CD4-positive, CD25-positive, alpha-beta regulatory T cell (primary cell): ENCODE data around the gene PIK3CD. TPM values are rescaled to one million over a fixed set of nuclear protein-coding genes. Genes with fewer than 3 reads are reported as not detected.

Source experiments
- ATAC-seq, 2 donors: fragments of 150-1000 bp; cut with Tn5 transposase; one replicate each; pipeline ENCODE4 v1.10.0; 2021; ENCODE audit warnings: low read depth in 2 of 2, moderate number of reproducible peaks in 2 of 2, moderate library complexity in 1 of 2
- DNase-seq, 3 donors: peaks; one replicate each; pipeline versions ENCODE4 v3.0.0 to v3.0.0-alpha.2; 2012 to 2022; ENCODE audit warnings: mixed read lengths in 1 of 3
- H3K27ac ChIP-seq: one replicate; pipeline ENCODE4 v1.7.0; 2013; ENCODE audit warnings: mild to moderate bottlenecking, low read length; ENCODE audit not compliant: insufficient read depth, poor library complexity, severe bottlenecking
- H3K27me3 ChIP-seq: one replicate; pipeline ENCODE4 v1.7.0; 2013; ENCODE audit warnings: low read length; ENCODE audit not compliant: control insufficient read depth, insufficient read depth
- H3K36me3 ChIP-seq: one replicate; pipeline ENCODE4 v1.7.0; 2013; ENCODE audit warnings: mild to moderate bottlenecking, low read length, moderate library complexity; ENCODE audit not compliant: control insufficient read depth, insufficient read depth
- H3K4me1 ChIP-seq: 2 replicates; pipeline ENCODE4 v1.7.0; 2013; ENCODE audit warnings: mild to moderate bottlenecking, low read length; ENCODE audit not compliant: insufficient read depth, control insufficient read depth, poor library complexity, severe bottlenecking
- H3K4me3 ChIP-seq: one replicate; pipeline ENCODE4 v1.7.0; 2013; ENCODE audit warnings: low read depth, mild to moderate bottlenecking, low read length, moderate library complexity
- H3K9me3 ChIP-seq, 2 experiments: 1 replicate in 1 of 2; 2 replicates in 1 of 2; pipeline ENCODE4 v1.7.0; 2013; ENCODE audit warnings: low read length in 2 of 2, mild to moderate bottlenecking in 1 of 2, moderate library complexity in 1 of 2; ENCODE audit not compliant: control insufficient read depth in 2 of 2
- H3K27ac Mint-ChIP-seq, 3 donors: one replicate each; pipeline ENCODE4 v1.8.0; 2020 to 2022; ENCODE audit warnings: mild to moderate bottlenecking in 3 of 3, mixed read lengths in 3 of 3, moderate library complexity in 2 of 3
- H3K27me3 Mint-ChIP-seq: one replicate; pipeline ENCODE4 v1.8.0; 2022; ENCODE audit warnings: mild to moderate bottlenecking, mixed read lengths
- H3K36me3 Mint-ChIP-seq: one replicate; pipeline ENCODE4 v1.8.0; 2020; ENCODE audit warnings: mixed read lengths
- H3K4me1 Mint-ChIP-seq, 4 donors: one replicate each; pipeline ENCODE4 v1.8.0; 2020 to 2022; ENCODE audit warnings: mixed read lengths in 4 of 4, mild to moderate bottlenecking in 1 of 4
- H3K4me3 Mint-ChIP-seq, 4 donors: one replicate each; pipeline ENCODE4 v1.8.0; 2020 to 2022; ENCODE audit warnings: mild to moderate bottlenecking in 4 of 4, mixed read lengths in 4 of 4, moderate library complexity in 3 of 4
- H3K9me3 Mint-ChIP-seq, 7 donors: one replicate each; pipeline ENCODE4 v1.8.0; 2020 to 2022; ENCODE audit warnings: mixed read lengths in 7 of 7, mild to moderate bottlenecking in 3 of 7, moderate library complexity in 2 of 7
- polyA plus RNA-seq, 4 donors: library from polyadenylated mRNA; unstranded; fragments of 300-500 nt; fragmentation: Illumina TruSeq; gene quantifications; one replicate each; pipeline ENCODE4 v1.2.3, GENCODE V29; 2021
- total RNA-seq: library from RNA; stranded (reverse); gene quantifications from one replicate; pipeline ENCODE4 v1.2.3, GENCODE V29; 2022

Gene PIK3CD
- total and polyA plus RNA-seq, 5 donors from 2014 or later: 47.3 to 187 (median 55.4) TPM

- H3K9me3 ChIP-seq: no peaks in the 10 kb centered on the region
- no peaks in the 10 kb centered on the region for H3K27me3 ChIP-seq
- no peaks in the 10 kb centered on the region for H3K9me3 Mint-ChIP-seq
- no peaks in the 10 kb centered on the region for H3K27me3 Mint-ChIP-seq
- H3K4me1 ChIP-seq: no peaks in the 10 kb centered on the region
- H3K36me3 Mint-ChIP-seq: peaks cover 22% of the 10 kb centered on the region
- H3K27ac ChIP-seq: no peak overlapping the region
- H3K27ac Mint-ChIP-seq: no peak overlapping the region
- H3K4me1 Mint-ChIP-seq: peaks cover 3 to 46% (median 19%) of the 10 kb centered on the region in 4 donors
- no peak overlapping the region for H3K4me3 Mint-ChIP-seq
- DNase-seq: no peak
- no peak overlapping the region for H3K4me3 ChIP-seq
- peaks cover 10% of the 10 kb centered on the region for H3K36me3 ChIP-seq
- ATAC-seq: no peak
Observed at GRCh38 chr1:9764550-9764949, 113.0 kb downstream of the PIK3CD start.

- Histone ChIP-seq H3K36me3 (peaks cover 14% of the 10 kb centered on the region), H3K4me3 (no peak overlapping the region), H3K9me3 (no peaks in the 10 kb centered on the region), H3K27ac (no peak overlapping the region), H3K4me1 (no peaks in the 10 kb centered on the region), H3K27me3 (no peaks in the 10 kb centered on the region)
- H3K27me3 Mint-ChIP-seq: no peaks in the 10 kb centered on the region
- ATAC-seq (no peak), DNase-seq (no peak)
- H3K9me3 Mint-ChIP-seq: no peaks in the 10 kb centered on the region
- peaks cover 20% of the 10 kb centered on the region for H3K36me3 Mint-ChIP-seq
- H3K27ac Mint-ChIP-seq: peak overlapping the region; percentile 17 to 55 (median 43)
- peaks cover 0 to 33% (median 10%) of the 10 kb centered on the region in 4 donors for H3K4me1 Mint-ChIP-seq
- no peak overlapping the region for H3K4me3 Mint-ChIP-seq
Observed at GRCh38 chr1:9766759-9767442, 115.4 kb downstream of the PIK3CD start.

DNA sequence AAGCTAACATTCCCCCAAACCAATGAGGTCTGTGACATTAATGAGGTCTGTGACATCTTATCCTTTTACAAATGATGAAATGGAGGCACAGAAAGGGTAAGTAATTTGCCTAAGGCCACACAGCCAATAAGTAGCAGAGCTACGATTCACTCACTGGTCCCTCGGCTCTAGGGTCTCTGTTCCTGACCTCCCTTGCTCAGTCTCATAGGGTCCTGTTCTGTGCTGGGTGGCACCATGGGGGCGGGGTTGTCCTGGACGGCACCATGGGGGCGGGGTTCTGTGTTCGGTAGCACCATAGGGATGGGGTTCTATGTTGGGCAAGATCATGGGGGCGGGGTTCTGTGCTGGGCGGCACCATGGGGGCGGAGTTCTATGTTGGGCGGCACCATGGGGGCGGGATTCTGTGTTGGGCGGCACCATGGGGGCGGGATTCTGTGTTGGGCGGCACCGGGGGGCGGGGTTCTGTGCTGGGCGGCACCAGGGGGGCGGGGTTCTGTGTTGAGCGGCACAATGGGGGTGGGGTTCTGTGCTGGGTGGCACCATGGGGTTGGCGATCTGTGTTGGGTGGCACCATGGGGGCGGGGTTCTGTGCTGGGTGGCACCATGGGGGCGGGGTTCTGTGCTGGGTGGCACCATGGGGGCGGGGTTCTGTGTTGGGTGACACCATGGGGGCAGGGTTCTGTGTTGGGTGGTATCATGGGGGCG lies 116.6 kb downstream of the PIK3CD start:
- Histone ChIP-seq H3K4me1 (no peaks in the 10 kb centered on the region), H3K4me3 (no peak overlapping the region), H3K27ac (no peak overlapping the region), H3K36me3 (peaks cover 21% of the 10 kb centered on the region), H3K9me3 (no peaks in the 10 kb centered on the region), H3K27me3 (no peaks in the 10 kb centered on the region)
- Mint-ChIP-seq H3K4me1 (peaks cover 6 to 35% (median 11%) of the 10 kb centered on the region in 4 donors), H3K27me3 (no peaks in the 10 kb centered on the region), H3K27ac (peak overlapping the region in 1 of 3 donors; percentile 60), H3K9me3 (no peaks in the 10 kb centered on the region), H3K4me3 (no peak overlapping the region), H3K36me3 (peaks cover 29% of the 10 kb centered on the region)
- ATAC-seq (no peak), DNase-seq (peak in 2 of 3 donors; percentile 10 to 20)

GRCh38 chr1:9768983-9769382 lies 117.5 kb downstream of the PIK3CD start:
- Histone ChIP-seq H3K4me1 (no peaks in the 10 kb centered on the region), H3K27ac (no peak overlapping the region), H3K9me3 (no peaks in the 10 kb centered on the region), H3K27me3 (no peaks in the 10 kb centered on the region), H3K36me3 (peaks cover 24% of the 10 kb centered on the region), H3K4me3 (no peak overlapping the region)
- Mint-ChIP-seq H3K36me3 (peaks cover 28% of the 10 kb centered on the region), H3K27me3 (no peaks in the 10 kb centered on the region), H3K27ac (no peak overlapping the region), H3K4me1 (peaks cover 6 to 30% (median 9%) of the 10 kb centered on the region in 4 donors), H3K4me3 (no peak overlapping the region), H3K9me3 (no peaks in the 10 kb centered on the region)
- ATAC-seq (no peak), DNase-seq (no peak)

- H3K9me3 Mint-ChIP-seq: no peaks in the 10 kb centered on the region
- H3K4me3 ChIP-seq: no peak overlapping the region
- peaks cover 24% of the 10 kb centered on the region for H3K36me3 ChIP-seq
- H3K27ac ChIP-seq: no peak overlapping the region
- H3K4me1 Mint-ChIP-seq: peaks cover 7 to 27% (median 15%) of the 10 kb centered on the region in 4 donors
- H3K27me3 ChIP-seq: no peaks in the 10 kb centered on the region
- ATAC-seq (no peak), DNase-seq (no peak)
- no peaks in the 10 kb centered on the region for H3K9me3 ChIP-seq
- no peak overlapping the region for H3K4me3 Mint-ChIP-seq
- no peak overlapping the region for H3K27ac Mint-ChIP-seq
- H3K36me3 Mint-ChIP-seq: peaks cover 24% of the 10 kb centered on the region
- no peaks in the 10 kb centered on the region for H3K4me1 ChIP-seq
- H3K27me3 Mint-ChIP-seq: no peaks in the 10 kb centered on the region
Observed at GRCh38 chr1:9770298-9770697, 118.8 kb downstream of the PIK3CD start.

DNA sequence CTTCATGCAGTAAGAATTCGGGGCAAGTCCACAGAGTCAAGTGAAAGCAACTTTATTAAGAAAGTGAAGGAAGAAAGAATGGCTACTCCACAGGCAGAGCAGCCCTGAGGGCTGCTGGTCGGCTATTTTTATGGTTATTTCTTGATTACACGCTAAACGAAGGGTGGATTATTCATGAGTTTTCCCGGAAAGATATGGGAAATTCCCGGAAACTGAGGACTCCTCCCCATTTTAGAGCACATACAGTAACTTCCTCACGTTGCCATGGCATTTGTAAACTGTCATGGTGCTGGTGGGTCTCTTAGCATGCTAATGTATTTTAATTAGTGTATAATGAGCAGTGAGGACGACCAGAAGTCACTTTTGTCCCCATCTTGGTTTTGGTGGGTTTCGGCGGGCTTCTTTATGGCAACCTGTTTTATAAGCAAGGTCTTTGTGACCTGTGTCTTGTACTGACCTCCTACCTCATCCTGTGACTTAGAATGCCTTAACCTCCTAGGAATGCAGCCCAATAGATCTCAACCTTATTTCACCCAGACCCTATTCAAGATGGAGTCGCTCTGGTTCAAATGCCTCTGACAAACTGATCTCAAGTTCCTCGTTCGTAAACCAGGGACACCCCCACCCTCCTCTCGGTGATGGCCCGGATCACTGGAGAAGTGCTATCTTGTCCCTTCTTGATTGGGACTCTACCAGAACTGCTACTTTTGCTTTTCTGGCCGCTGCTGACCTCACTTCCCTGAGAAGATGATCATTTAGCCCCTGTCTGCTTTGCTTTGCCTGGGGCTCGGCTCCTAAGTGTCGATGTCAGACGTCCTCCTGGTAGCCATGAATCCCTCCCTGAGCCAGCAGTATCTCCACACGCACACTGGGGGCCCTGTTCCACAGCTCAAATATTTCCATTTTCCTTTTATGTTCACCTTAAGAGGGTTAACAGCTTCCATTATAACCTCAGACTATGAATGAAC lies 123.5 kb downstream of the PIK3CD start:
- ATAC-seq: no peak
- Mint-ChIP-seq H3K36me3 (peaks cover 16% of the 10 kb centered on the region), H3K27me3 (no peaks in the 10 kb centered on the region), H3K9me3 (no peaks in the 10 kb centered on the region), H3K4me3 (peak overlapping the region in 1 of 4 donors; percentile 3), H3K27ac (peak overlapping the region in 1 of 3 donors; percentile 70), H3K4me1 (peaks cover 7 to 25% (median 16%) of the 10 kb centered on the region in 4 donors)
- Histone ChIP-seq H3K27ac (no peak overlapping the region), H3K9me3 (no peaks in the 10 kb centered on the region), H3K4me1 (no peaks in the 10 kb centered on the region), H3K36me3 (peaks cover 25% of the 10 kb centered on the region), H3K27me3 (no peaks in the 10 kb centered on the region), H3K4me3 (no peak overlapping the region)
- DNase-seq: no peak

GRCh38 chr1:9776685-9777084 lies 125.2 kb downstream of the PIK3CD start:
- H3K4me3 ChIP-seq: no peak overlapping the region
- DNase-seq (no peak), ATAC-seq (no peak)
- Mint-ChIP-seq H3K27me3 (no peaks in the 10 kb centered on the region), H3K4me3 (no peak overlapping the region), H3K9me3 (no peaks in the 10 kb centered on the region), H3K36me3 (peaks cover 14% of the 10 kb centered on the region), H3K27ac (peak overlapping the region in 1 of 3 donors; percentile 6), H3K4me1 (peaks cover 7 to 28% (median 21%) of the 10 kb centered on the region in 4 donors)
- H3K27me3 ChIP-seq: no peaks in the 10 kb centered on the region
- no peak overlapping the region for H3K27ac ChIP-seq
- peaks cover 18% of the 10 kb centered on the region for H3K36me3 ChIP-seq
- H3K4me1 ChIP-seq: no peaks in the 10 kb centered on the region
- no peaks in the 10 kb centered on the region for H3K9me3 ChIP-seq
